Liver (tissue), 9 donors: ENCODE results near the gene TACC3. TPM values are rescaled to one million over a fixed set of nuclear protein-coding genes. Genes with fewer than 3 reads are reported as not detected.

Experiments
- DNase-seq: peaks from one replicate; pipeline ENCODE4 v3.0.0-alpha.2; 2017; ENCODE audit warnings: low spot score
- H3K27ac ChIP-seq, 2 donors: one replicate each; pipeline ENCODE4 v1.7.0; 2013; ENCODE audit warnings: inconsistent platforms in 2 of 2, low read length in 2 of 2, control low read depth in 1 of 2, low read depth in 1 of 2, mild to moderate bottlenecking in 1 of 2
- H3K27me3 ChIP-seq, 4 donors: one replicate each; pipeline versions ENCODE4 v1.6.1 to v1.7.0; 2013; ENCODE audit warnings: low read length in 3 of 4, inconsistent platforms in 1 of 4, mild to moderate bottlenecking in 1 of 4, moderate library complexity in 1 of 4; ENCODE audit not compliant: control insufficient read depth in 4 of 4, insufficient read depth in 4 of 4
- H3K36me3 ChIP-seq, 4 donors: one replicate each; pipeline versions ENCODE4 v1.6.1 to v1.7.0; 2013; ENCODE audit warnings: low read length in 3 of 4, mild to moderate bottlenecking in 3 of 4, low read depth in 1 of 4, moderate library complexity in 1 of 4; ENCODE audit not compliant: control insufficient read depth in 4 of 4, insufficient read depth in 3 of 4
- H3K4me1 ChIP-seq, 4 donors: one replicate each; pipeline versions ENCODE4 v1.6.1 to v1.7.0; 2013; ENCODE audit warnings: low read length in 3 of 4, mild to moderate bottlenecking in 3 of 4, moderate library complexity in 1 of 4; ENCODE audit not compliant: control insufficient read depth in 4 of 4, insufficient read depth in 4 of 4
- H3K4me3 ChIP-seq, 3 donors: one replicate each; pipeline versions ENCODE4 v1.6.1 to v1.7.0; 2013; ENCODE audit warnings: low read length in 3 of 3, control low read depth in 1 of 3, low read depth in 1 of 3, mild to moderate bottlenecking in 1 of 3
- H3K9ac ChIP-seq, 2 donors: one replicate each; pipeline ENCODE4 v1.7.0; 2013; ENCODE audit warnings: low read length in 2 of 2, mild to moderate bottlenecking in 2 of 2, moderate library complexity in 2 of 2, control low read depth in 1 of 2, low read depth in 1 of 2
- H3K9me3 ChIP-seq, 4 donors: one replicate each; pipeline versions ENCODE4 v1.6.1 to v1.7.0; 2013; ENCODE audit warnings: low read length in 3 of 4; ENCODE audit not compliant: control insufficient read depth in 4 of 4
- ATF3 ChIP-seq: IDR thresholded peaks from 2 replicates; pipeline ENCODE4 v1.6.1; 2016; ENCODE audit warnings: antibody characterized with exemption
- EGR1 ChIP-seq, 2 donors: IDR thresholded peaks; 2 replicates each; pipeline ENCODE4 v1.6.1; 2016 to 2018; ENCODE audit warnings: antibody characterized with exemption in 2 of 2, low read depth in 2 of 2
- FOXA1 ChIP-seq: IDR thresholded peaks from 2 replicates; pipeline ENCODE4 v1.6.1; 2016; ENCODE audit warnings: antibody characterized with exemption
- FOXA2 ChIP-seq: IDR thresholded peaks from 2 replicates; pipeline ENCODE4 v1.6.1; 2016; ENCODE audit warnings: antibody characterized with exemption
- GABPA ChIP-seq, 2 donors: IDR thresholded peaks in 1 of 2; conservative IDR thresholded peaks in 1 of 2; 2 replicates each; pipeline ENCODE4 v1.6.1; 2016; ENCODE audit warnings: antibody characterized with exemption in 2 of 2, mild to moderate bottlenecking in 1 of 2, moderate library complexity in 1 of 2
- HNF4A ChIP-seq, 2 donors: conservative IDR thresholded peaks; 2 replicates each; pipeline ENCODE4 v1.6.1; 2016; ENCODE audit warnings: antibody characterized with exemption in 2 of 2, mild to moderate bottlenecking in 2 of 2
- HNF4G ChIP-seq: IDR thresholded peaks from 2 replicates; pipeline ENCODE4 v1.6.1; 2016; ENCODE audit warnings: antibody characterized with exemption
- JUND ChIP-seq, 2 donors: IDR thresholded peaks; 2 replicates each; pipeline ENCODE4 v1.6.1; 2016; ENCODE audit warnings: antibody characterized with exemption in 2 of 2
- NR2F2 ChIP-seq: IDR thresholded peaks from 2 replicates; pipeline ENCODE4 v1.6.1; 2016; ENCODE audit warnings: antibody characterized with exemption
- RAD21 ChIP-seq, 2 donors: IDR thresholded peaks; 2 replicates each; pipeline ENCODE4 v1.6.1; 2016; ENCODE audit warnings: antibody characterized with exemption in 2 of 2, mild to moderate bottlenecking in 2 of 2
- REST ChIP-seq: IDR thresholded peaks from 2 replicates; pipeline ENCODE4 v1.6.1; 2016; ENCODE audit warnings: antibody characterized with exemption, mild to moderate bottlenecking
- RXRA ChIP-seq, 2 donors: IDR thresholded peaks; 2 replicates each; pipeline ENCODE4 v1.6.1; 2017 to 2018; ENCODE audit warnings: antibody characterized with exemption in 2 of 2, mild to moderate bottlenecking in 1 of 2
- SP1 ChIP-seq: IDR thresholded peaks from 2 replicates; pipeline ENCODE4 v1.6.1; 2018; ENCODE audit warnings: antibody characterized with exemption, mild to moderate bottlenecking
- TAF1 ChIP-seq: conservative IDR thresholded peaks from 2 replicates; pipeline ENCODE4 v1.6.1; 2016; ENCODE audit warnings: antibody characterized with exemption, mild to moderate bottlenecking
- YY1 ChIP-seq: IDR thresholded peaks from 2 replicates; pipeline ENCODE4 v1.6.1; 2016; ENCODE audit warnings: antibody characterized with exemption, mild to moderate bottlenecking
- ZBTB33 ChIP-seq: IDR thresholded peaks from 2 replicates; pipeline ENCODE4 v1.6.1; 2016; ENCODE audit warnings: antibody characterized with exemption
- WGBS: extraction: QIAGEN DNeasy Blood & Tissue Kit; methylation state at CpG from one replicate; pipeline ENCODE4 v1.1.7; 2013; 5-methylcytosine and 5-hydroxymethylcytosine counted together
- polyA plus RNA-seq, 2 donors: library from polyadenylated mRNA; stranded (reverse) in 1 of 2; unstranded in 1 of 2; fragments of 200-250 nt in 1 of 2; fragments of >200 nt in 1 of 2; fragmentation: Nextera tagmentation in 1 of 2; extraction: Ambion mirVana in 1 of 2; gene quantifications; one replicate each; pipeline versions ENCODE4 v1.2.1 to v1.2.3, GENCODE V29; 2013 to 2015
- total RNA-seq, 2 donors: library from RNA; depleted of rRNA; stranded (reverse); fragments of >200 nt; gene quantifications; one replicate each; pipeline ENCODE4 v1.2.3, GENCODE V29; 2014
- TF ChIP-seq, protein P1 (sequence below): fragments of 150-350 bp; IDR thresholded peaks from 2 replicates; pipeline ENCODE4 v1.5.1; 2017; ENCODE audit warnings: improper control_type of control experiment, low read depth, low read length; ENCODE audit not compliant: missing input control
- TF ChIP-seq, protein P2 (sequence below): IDR thresholded peaks from 2 replicates; pipeline ENCODE4 v1.6.1; 2016; ENCODE audit warnings: antibody characterized with exemption
- donor health status: healthy.
- donor health status: healthy.
- donor health status: healthy.
- donor health status: healthy.
- donor health status: healthy.

Gene TACC3
- total and polyA plus RNA-seq, 4 donors: 1.4 to 38.9 (median 5.5) TPM

DNA sequence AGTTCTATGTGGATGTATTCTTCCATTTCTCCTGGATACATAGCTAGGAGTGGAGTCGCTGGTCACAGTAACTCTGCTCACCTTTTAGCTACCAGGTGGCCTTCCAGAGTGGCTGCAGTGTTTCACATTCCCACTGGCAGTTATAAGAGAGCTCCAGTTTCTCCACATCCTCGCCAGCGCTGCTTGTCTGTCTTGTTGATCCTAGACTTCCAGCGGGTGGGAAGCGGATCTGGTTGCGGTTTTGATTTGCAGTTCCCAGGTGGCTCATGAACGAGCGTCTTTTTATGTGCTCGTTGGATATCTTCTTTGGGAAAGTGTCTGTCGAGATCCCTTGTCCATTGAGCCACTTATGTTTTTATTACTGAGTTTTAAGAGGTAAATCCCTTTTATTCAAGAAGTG lies 11.6 kb downstream of the TACC3 start:
- peaks cover 0 to 13% (median 7%) of the 10 kb centered on the region in 4 donors for H3K36me3 ChIP-seq
- H3K4me3 ChIP-seq: no peak overlapping the region
- no peaks in the 10 kb centered on the region for H3K27me3 ChIP-seq
- H3K9me3 ChIP-seq: peaks cover 0 to 5% (median 1%) of the 10 kb centered on the region in 4 donors
- WGBS: 98% methylated on average over 10 of the region's 10 CpGs
- no peak overlapping the region for H3K27ac ChIP-seq
- DNase-seq: no peak
- peaks cover 0 to 4% (median 0%) of the 10 kb centered on the region in 4 donors for H3K4me1 ChIP-seq
- H3K9ac ChIP-seq: no peak overlapping the region
- TF ChIP-seq, protein P1, sequence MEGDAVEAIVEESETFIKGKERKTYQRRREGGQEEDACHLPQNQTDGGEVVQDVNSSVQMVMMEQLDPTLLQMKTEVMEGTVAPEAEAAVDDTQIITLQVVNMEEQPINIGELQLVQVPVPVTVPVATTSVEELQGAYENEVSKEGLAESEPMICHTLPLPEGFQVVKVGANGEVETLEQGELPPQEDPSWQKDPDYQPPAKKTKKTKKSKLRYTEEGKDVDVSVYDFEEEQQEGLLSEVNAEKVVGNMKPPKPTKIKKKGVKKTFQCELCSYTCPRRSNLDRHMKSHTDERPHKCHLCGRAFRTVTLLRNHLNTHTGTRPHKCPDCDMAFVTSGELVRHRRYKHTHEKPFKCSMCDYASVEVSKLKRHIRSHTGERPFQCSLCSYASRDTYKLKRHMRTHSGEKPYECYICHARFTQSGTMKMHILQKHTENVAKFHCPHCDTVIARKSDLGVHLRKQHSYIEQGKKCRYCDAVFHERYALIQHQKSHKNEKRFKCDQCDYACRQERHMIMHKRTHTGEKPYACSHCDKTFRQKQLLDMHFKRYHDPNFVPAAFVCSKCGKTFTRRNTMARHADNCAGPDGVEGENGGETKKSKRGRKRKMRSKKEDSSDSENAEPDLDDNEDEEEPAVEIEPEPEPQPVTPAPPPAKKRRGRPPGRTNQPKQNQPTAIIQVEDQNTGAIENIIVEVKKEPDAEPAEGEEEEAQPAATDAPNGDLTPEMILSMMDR: no peak
- TF ChIP-seq RAD21 (IDR thresholded peaks at IDR 0.05): no peak
- TF ChIP-seq YY1: no peak
- no peak for TF ChIP-seq EGR1 (IDR thresholded peaks at IDR 0.05; ENCODE audit: low read depth in 2 of 2)
- TF ChIP-seq, protein P2, sequence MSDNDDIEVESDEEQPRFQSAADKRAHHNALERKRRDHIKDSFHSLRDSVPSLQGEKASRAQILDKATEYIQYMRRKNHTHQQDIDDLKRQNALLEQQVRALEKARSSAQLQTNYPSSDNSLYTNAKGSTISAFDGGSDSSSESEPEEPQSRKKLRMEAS: no peak
- TF ChIP-seq TAF1: no peak
- no peak for TF ChIP-seq JUND (IDR thresholded peaks at IDR 0.05)
- no peak for TF ChIP-seq SP1
- TF ChIP-seq ZBTB33: no peak
- TF ChIP-seq REST: no peak
- TF ChIP-seq FOXA1: no peak
- no peak for TF ChIP-seq FOXA2
- TF ChIP-seq RXRA (IDR thresholded peaks at IDR 0.05): no peak
- TF ChIP-seq NR2F2: no peak
- no peak for TF ChIP-seq HNF4G
- no peak for TF ChIP-seq GABPA (IDR thresholded peaks at IDR 0.05 in 1 of 2, conservative IDR thresholded peaks at IDR 0.05 in 1 of 2)
- no peak for TF ChIP-seq HNF4A (conservative IDR thresholded peaks at IDR 0.05)
- TF ChIP-seq ATF3: no peak
